ENCODE results near the gene ST6GALNAC4.
"Not testable (repeated sequence)": the region's sequence is repeated elsewhere in the genome, so short reads cannot be mapped to it uniquely, and the experiment has no call there.

ST6GALNAC4 gene

DNA sequence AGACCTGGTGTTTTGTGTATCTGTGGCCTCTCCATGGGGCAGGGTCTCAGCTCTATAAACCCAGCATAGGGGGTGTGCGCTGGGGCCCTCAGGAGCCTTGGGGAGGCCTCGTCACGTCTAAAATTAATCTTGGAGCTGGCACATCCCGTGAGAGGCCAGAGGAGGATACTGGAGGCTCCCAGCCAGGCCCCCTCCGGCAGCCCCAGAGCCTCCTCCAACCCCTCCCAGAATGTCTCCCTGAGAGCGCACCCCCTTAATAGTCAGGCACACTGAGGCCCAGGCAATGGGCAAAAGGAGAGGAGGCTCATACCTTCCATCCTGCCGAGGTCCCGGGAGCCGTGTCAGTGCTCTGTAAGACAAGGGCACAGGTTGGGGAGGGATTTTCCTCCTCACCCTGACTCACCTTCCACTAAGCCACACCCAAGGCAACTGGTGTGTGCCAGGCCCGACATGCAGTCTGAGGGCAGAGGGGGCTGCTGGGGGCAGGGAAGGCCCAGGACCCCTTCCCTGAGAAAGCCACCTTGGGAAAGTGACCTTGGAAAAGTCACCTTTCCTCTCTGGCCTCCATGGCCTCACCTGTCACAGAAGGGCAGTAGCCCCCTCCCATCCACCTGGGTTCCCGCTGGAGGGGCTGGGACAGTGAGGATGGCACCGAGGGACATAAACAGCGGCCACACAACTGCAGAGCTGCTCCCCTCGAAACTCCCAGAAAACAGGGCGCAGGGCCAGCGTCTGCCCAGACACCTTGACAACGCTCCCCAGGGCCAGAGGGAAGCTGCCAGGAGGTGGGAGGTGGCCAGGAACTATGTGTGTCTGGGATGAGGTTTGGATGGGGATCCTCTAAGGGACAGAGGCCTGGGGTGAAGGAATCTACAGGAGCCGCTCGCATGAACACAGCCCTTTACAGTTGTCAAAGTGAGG is 42.3 kb downstream of the ST6GALNAC4 start:
- no peak for DNase-seq (ENCODE audit: extremely low read depth in 1 of 2, low read depth in 1 of 2)

GRCh38 chr9:127873886-127874285 is 43.0 kb downstream of the ST6GALNAC4 start:
- DNase-seq (ENCODE audit: extremely low read depth in 1 of 2, low read depth in 1 of 2): no peak

GRCh38 chr9:127873223-127873691 is 43.6 kb downstream of the ST6GALNAC4 start:
- no peak for DNase-seq (ENCODE audit: extremely low read depth in 1 of 2, low read depth in 1 of 2)

GRCh38 chr9:127872369-127873222 is 44.2 kb downstream of the ST6GALNAC4 start:
- no peak for DNase-seq (ENCODE audit: extremely low read depth in 1 of 2, low read depth in 1 of 2)

DNA sequence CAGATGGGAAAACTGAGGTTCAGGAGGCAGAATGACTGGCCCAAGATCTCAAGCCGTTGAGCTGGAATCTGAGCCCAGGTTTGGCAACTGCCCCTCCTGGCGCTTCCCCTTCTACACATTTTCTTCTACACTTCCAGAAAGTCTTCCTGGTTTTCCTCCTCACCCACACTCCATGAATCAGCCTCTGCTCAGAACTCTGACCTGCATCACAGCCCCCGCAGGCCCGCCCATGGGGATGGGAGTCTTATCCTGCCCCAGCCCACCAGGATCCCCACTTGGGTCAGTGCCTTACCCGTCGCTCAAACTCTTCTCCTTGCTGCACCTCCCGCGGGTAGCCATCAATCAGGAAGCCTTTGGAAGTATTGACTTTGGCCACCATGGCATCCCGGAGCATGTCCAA is 45.3 kb downstream of the ST6GALNAC4 start:
- DNase-seq (ENCODE audit: extremely low read depth in 1 of 2, low read depth in 1 of 2): no peak

DNA sequence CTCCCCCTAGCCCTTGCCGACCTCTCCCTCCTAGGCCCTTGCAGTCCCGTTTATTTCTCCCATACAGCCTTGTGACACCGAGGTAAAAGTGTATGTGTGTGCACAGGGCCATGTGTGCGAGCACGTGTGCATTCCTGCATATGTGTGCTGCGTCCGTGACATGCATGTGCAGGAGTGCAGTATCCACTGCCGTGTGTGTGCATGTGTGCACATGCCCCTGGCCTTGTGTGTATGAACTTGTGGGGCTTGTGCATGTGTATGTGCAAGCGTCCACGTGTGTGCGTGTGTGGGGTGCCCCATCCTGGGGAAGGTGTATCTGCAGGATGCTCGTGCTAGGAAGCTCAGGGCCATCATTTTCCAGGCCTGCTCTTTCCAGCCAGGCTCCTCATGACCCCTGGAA is 46.0 kb downstream of the ST6GALNAC4 start:
- no peak for DNase-seq (ENCODE audit: extremely low read depth in 1 of 2, low read depth in 1 of 2)

- not testable (repeated sequence) for DNase-seq (ENCODE audit: extremely low read depth in 1 of 2, low read depth in 1 of 2)
Measured at GRCh38 chr9:127870153-127870491, 46.7 kb downstream of the ST6GALNAC4 start.

DNA sequence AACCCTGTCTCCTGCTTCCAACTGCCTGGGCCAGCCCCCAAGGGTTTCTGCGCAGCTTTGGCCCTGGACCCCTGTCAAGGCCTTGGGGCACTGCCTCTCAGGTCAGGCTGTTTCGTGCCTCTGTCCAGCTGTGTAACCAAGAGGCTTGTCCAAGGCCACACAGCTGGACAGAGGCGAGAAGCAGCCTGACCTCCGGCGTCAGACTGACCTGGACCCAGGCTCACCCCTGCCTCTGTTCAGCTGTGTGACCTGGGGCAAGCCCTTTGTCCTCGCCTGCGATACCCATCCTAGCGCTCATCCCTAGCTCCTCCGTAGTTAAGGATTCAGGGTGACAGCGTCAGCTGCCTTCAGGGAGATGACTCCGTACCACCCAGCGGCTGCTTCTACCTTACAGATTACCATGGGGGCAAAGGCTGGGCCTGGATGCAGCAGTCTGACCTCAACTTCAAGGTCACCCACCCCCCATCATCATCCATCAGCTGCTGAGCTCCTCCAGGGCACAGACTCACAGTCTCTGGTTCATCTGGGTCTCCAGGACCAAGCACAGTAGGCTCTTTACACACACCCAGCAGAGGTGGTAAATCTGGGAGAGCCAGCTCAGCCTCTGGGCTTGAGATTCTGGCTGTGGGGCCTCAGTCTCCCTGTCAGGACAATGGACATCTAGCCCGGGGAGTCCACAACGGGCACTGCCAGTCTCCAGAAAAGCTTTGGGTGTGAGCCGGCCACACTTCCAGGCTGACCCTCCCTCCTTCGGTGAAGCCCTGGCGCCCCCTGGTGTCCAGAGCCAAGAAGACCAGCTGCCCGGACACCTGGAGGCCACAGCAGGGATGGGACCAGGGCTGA is 47.3 kb downstream of the ST6GALNAC4 start:
- peak; percentile 67 to 79 for DNase-seq (ENCODE audit: extremely low read depth in 1 of 2, low read depth in 1 of 2)

DNA sequence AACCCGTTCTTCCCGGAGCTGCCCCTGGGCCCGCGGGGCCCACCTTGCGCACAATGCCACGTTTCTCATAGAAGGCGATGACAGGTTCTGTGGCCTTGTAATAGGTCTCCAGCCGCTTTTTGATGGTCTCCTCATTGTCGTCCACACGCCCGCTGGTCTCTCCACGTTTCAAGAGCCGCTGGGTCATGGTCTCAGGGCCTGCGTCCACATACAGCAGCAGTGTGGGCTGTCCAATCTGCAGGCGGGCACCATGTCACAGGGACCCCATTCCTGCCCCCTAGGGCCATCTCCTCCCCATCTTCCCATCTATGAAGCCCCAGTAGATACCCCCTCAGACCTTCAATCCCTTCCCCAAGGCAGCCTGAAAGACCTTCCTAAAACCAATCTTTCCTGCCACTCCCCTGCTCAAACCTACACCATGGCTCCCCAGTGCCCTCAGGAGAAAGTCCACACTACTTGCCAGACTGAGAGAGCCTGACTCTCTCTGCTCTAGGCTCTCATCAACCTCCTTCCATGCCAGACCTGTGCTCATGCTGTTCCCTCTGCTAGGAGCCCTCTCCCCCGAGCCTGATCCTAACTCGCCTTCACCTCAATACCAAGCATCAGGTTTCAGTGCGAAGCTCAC is 48.5 kb downstream of the ST6GALNAC4 start:
- DNase-seq (ENCODE audit: extremely low read depth in 1 of 2, low read depth in 1 of 2): no peak

- no peak for DNase-seq (ENCODE audit: extremely low read depth in 1 of 2, low read depth in 1 of 2)
Measured at GRCh38 chr9:127867356-127868277, 49.2 kb downstream of the ST6GALNAC4 start.

DNA sequence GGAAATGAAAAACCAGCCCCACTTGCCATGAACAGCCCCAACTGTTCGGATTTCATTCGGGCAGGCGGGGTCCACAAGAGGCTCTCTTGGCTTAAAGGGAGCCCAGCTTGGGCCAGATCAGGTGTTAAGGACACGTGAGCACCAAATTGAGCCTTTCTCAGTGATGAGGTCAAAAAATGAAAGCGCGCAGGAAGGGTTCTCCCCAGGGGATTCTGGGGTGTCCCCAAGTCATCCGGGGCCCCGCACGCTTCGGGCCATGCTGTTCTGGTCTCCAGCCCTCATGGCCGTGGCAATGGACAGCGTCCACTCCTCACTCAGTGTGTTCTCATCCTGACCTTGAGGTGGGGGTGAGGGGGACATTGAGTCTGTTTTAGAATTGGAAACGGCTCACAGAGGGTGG is 50.3 kb downstream of the ST6GALNAC4 start:
- DNase-seq (ENCODE audit: extremely low read depth in 1 of 2, low read depth in 1 of 2): no peak

DNA sequence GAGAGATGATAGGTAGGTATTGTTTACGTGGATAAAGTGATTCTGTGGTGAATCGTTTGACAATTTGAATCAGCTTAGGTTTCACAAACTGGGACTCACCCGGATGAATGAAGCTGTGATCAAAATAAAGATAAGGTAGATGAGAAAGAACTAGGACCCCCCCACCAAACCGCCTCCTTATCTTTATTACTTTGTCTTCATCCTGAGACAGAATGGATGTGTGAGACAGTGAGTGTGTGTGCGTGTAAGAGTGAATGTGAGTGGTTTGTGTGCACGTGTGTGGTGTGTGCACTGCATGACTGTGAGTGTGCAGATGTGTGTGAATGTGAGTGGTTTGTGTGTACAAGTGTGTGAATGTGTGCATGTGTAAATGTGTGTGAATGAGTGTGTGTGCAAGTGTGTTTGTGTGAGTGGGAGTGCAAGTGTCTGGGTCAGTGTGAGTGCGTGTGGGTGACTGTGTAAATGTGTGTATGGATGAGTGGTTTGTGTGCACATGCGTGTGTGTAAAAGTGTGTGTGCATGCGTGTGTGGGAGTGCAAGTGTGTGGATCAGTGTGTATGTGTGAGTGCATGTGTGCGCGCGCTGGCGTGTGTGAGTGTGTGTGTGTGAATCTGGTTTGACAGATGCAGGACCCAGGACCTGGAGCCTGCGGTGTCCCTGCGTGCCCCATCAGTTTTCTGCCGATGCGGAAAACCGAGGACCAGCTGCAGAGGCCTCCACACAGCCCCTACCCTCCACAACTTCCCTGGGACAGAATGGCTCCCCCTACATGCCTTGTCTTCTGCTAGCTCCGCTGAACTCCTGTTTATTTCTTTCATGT is 51.0 kb downstream of the ST6GALNAC4 start:
- DNase-seq (ENCODE audit: extremely low read depth in 1 of 2, low read depth in 1 of 2): peak in 1 of 2 donors; percentile 44

DNA sequence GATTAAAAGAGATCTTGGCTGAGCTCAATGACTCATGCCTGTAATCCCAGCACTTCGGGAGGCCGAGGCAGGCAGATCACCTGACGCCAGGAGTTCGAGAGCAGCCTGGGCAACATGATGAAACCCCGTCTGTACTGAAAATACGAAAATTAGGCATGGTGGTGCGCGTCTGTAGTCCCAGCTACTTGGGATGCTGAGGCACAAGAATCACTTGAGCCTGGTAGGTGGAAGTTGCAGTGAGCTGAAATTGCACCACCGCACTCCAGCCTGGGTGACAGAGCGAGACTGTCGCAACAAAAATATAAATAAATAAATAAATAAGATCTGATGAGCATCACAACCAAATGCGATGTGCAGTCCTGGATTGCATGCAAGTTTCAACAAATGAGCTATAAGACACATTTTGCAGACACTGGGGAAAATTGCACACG is 53.6 kb downstream of the ST6GALNAC4 start:
- DNase-seq (ENCODE audit: extremely low read depth in 1 of 2, low read depth in 1 of 2): no peak

- no peak for DNase-seq (ENCODE audit: extremely low read depth in 1 of 2, low read depth in 1 of 2)
Measured at GRCh38 chr9:127862075-127863011, 54.5 kb downstream of the ST6GALNAC4 start.

GRCh38 chr9:127860779-127861178 is 56.1 kb downstream of the ST6GALNAC4 start:
- DNase-seq (ENCODE audit: extremely low read depth in 1 of 2, low read depth in 1 of 2): no peak

DNA sequence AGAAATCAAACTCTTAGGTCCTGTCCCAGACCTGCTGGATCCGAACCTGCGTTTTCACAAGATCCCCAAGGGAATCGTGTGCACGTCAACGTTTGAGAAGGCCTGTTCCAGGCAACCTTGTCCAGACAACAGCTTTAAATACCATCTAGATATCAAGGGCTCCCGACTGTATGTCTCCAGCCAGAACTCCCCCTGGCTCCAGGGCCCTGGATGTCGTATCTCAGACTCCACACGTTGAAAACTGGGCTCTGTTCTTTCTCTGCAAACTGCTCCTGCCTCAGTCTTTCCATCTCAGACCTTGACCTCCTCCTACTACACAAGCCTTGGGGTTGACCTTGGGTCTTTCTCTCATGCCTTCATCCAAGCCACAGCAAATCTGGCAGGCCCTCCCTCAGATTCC is 56.6 kb downstream of the ST6GALNAC4 start:
- DNase-seq (ENCODE audit: extremely low read depth in 1 of 2, low read depth in 1 of 2): no peak

DNA sequence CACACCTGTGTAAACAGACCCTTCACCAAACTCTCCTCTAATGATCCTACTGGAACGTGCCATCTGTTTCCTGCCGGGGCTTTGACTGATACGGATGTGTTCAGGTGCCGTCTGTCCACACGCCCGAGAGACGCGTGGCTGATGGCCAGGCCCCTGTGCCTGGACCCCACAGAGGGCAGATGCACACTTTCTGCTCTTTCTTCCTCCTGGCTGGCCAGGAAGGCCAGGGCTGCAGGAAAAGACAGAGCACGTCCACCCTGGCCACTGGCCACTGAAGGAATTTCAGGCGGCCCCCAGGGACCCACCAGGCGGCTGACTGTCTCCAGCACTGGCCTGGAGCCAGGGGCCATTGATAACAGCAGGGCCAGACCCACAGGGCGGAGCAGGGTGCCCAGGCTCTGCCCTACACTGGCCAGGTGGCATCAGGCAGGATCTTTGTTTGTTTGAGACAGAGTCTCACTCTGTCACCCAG is 58.8 kb downstream of the ST6GALNAC4 start:
- no peak for DNase-seq (ENCODE audit: extremely low read depth in 1 of 2, low read depth in 1 of 2)

Measured in stimulated activated CD8-positive, alpha-beta memory T cell treated with anti-CD3 and anti-CD28 coated beads, Interleukin-7, amount 100 ng/mL, for 48 hours (primary cell).